ENCODE results near the gene SYCP2. TPM values are rescaled to one million over a fixed set of nuclear protein-coding genes. Genes with fewer than 3 reads are reported as not detected.

SYCP2 gene
- total and polyA plus RNA-seq, 2 of the 8 experiments (the other 6 are each of a cell fraction or from before 2014, with no cell fraction given) = 0.02 to 0.50 TPM

- H3K9ac ChIP-seq (replicated peaks in 1 of 4; ENCODE audit: extremely low read depth in 1 of 4, low read depth in 3 of 4, low read length in 3 of 4) = no peak overlapping the region
- WGBS, 2 experiments (ENCODE audit: extremely low coverage in 1 of 2, insufficient coverage in 1 of 2, insufficient read length in 1 of 2, insufficient replicate concordance in 2 of 2, low coverage in 1 of 2, low lambda C conversion rate in 2 of 2, missing lambda C conversion rate in 1 of 2) = 82% methylated on average over 9 of the region's 9 CpGs; no CpG with 5 or more reads in 1 of the 2 experiments
- TF ChIP-seq KDM4A (IDR thresholded peaks at IDR 0.05; ENCODE audit: low read depth, low read length, severe bottlenecking) = no peak
- TF ChIP-seq MAFK (IDR thresholded peaks at IDR 0.05; ENCODE audit: low read depth, low read length) = no peak
- no peak for TF ChIP-seq JUN (IDR thresholded peaks at IDR 0.05; ENCODE audit: low read depth, low read length)
- TF ChIP-seq TCF12 (IDR thresholded peaks at IDR 0.05; ENCODE audit: low read depth, low read length) = no peak
- no peak for TF ChIP-seq ZNF274 (IDR thresholded peaks at IDR 0.05; ENCODE audit: borderline replicate concordance, extremely low read depth, low read length)
- no peak for TF ChIP-seq BCL11A (IDR thresholded peaks at IDR 0.05; ENCODE audit: low read depth in 2 of 2, low read length in 2 of 2)
- TF ChIP-seq RXRA (IDR thresholded peaks at IDR 0.05; ENCODE audit: insufficient read depth, low read depth, low read length) = no peak
- no peak for TF ChIP-seq HDAC6 (IDR thresholded peaks at IDR 0.05; ENCODE audit: low read depth, low read length)
- no peak for TF ChIP-seq CTBP2 (IDR thresholded peaks at IDR 0.05; ENCODE audit: borderline replicate concordance, insufficient read depth, insufficient read length, low read length)
- no peak for TF ChIP-seq SP2 (IDR thresholded peaks at IDR 0.05; ENCODE audit: low read length)
- no peak for TF ChIP-seq POLR2A (IDR thresholded peaks at IDR 0.05; ENCODE audit: control extremely low read depth in 1 of 2, low read depth in 2 of 2, low read length in 2 of 2)
- TF ChIP-seq POLR2AphosphoS5 (IDR thresholded peaks at IDR 0.05; ENCODE audit: low read depth, low read length) = no peak
- TF ChIP-seq, protein P1, sequence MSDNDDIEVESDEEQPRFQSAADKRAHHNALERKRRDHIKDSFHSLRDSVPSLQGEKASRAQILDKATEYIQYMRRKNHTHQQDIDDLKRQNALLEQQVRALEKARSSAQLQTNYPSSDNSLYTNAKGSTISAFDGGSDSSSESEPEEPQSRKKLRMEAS (IDR thresholded peaks at IDR 0.05) = no peak
These were observed 1.7 kb downstream of the SYCP2 start for GRCh38 chr20:59931511-59932312.

More at GRCh38 chr20:59931511-59932312, 1.7 kb downstream of the SYCP2 start:
- no peak overlapping the region for H4K5ac ChIP-seq (ENCODE audit: insufficient read length, low read depth, low read length)
- no peaks in the 10 kb centered on the region for H3K79me1 ChIP-seq (ENCODE audit: low read depth, low read length)
- no peak overlapping the region for H2BK15ac ChIP-seq (ENCODE audit: low read length)
- no peak overlapping the region for H3K4ac ChIP-seq (replicated peaks; ENCODE audit: insufficient read length, low read depth, low read length)
- H3K27ac ChIP-seq (ENCODE audit: low read depth, low read length) = no peak overlapping the region
- H2BK120ac ChIP-seq (replicated peaks; ENCODE audit: low read depth, low read length) = no peak overlapping the region
- peaks cover 0 to 6% (median 0%) of the 10 kb centered on the region in 4 experiments; a peak in 2 of 8 replicates for H3K36me3 ChIP-seq (ENCODE audit: control insufficient read depth in 2 of 4, insufficient read depth in 4 of 4, low read length in 3 of 4)
- H3K9me3 ChIP-seq (ENCODE audit: insufficient read depth in 2 of 2, low read depth in 1 of 2, low read length in 1 of 2) = peaks cover 0 to 10% of the 10 kb centered on the region in 2 experiments; a peak in 2 of 4 replicates
- no peak overlapping the region for H3K4me2 ChIP-seq (ENCODE audit: insufficient read depth in 1 of 2, low read depth in 2 of 2, low read length in 2 of 2)
- no peaks in the 10 kb centered on the region for H4K20me1 ChIP-seq (replicated peaks in 1 of 2; ENCODE audit: control insufficient read depth in 1 of 2, insufficient read depth in 2 of 2, low read length in 2 of 2)
- H3K27me3 ChIP-seq (replicated peaks in 1 of 4; ENCODE audit: control insufficient read depth in 3 of 4, extremely low read depth in 1 of 4, insufficient read depth in 3 of 4, low read length in 3 of 4) = peaks cover 0 to 18% (median 16%) of the 10 kb centered on the region in 4 experiments; a peak in 6 of 7 replicates
- H3K23ac ChIP-seq (ENCODE audit: insufficient read length) = no peak overlapping the region
- H2AK5ac ChIP-seq (ENCODE audit: low read depth, low read length) = no peak overlapping the region
- CTCF ChIA-PET (ENCODE audit: partially characterized antibody) = interaction anchor here (0.9 kb wide), 1 partner anchor 14 kb away, joined by 4 read pairs; no protein-coding TSS in a partner anchor
- no peak overlapping the region for H3K18ac ChIP-seq (ENCODE audit: extremely low read depth, low read length)
- H2AFZ ChIP-seq (ENCODE audit: low read length) = no peak overlapping the region
- H3K4me3 ChIP-seq (ENCODE audit: extremely low read depth in 1 of 4, insufficient read depth in 2 of 4, low read depth in 3 of 4, low read length in 4 of 4) = no peak overlapping the region
- H3K4me1 ChIP-seq (replicated peaks in 1 of 4; ENCODE audit: control insufficient read depth in 3 of 4, insufficient read depth in 4 of 4, low read length in 3 of 4) = no peaks in the 10 kb centered on the region
- no peak overlapping the region for H3K14ac ChIP-seq (ENCODE audit: insufficient read length)
- no peak overlapping the region for H4K8ac ChIP-seq (ENCODE audit: extremely low read depth, insufficient read depth, low read length)
- peaks cover 6% of the 10 kb centered on the region; the same call in 1 of the 2 replicates for H3K23me2 ChIP-seq (ENCODE audit: low read depth, low read length)
- no peak overlapping the region for H3K56ac ChIP-seq (replicated peaks; ENCODE audit: insufficient read length, low read depth, low read length)
- H3K79me2 ChIP-seq (ENCODE audit: control insufficient read depth in 1 of 2, insufficient read depth in 2 of 2, low read length in 2 of 2) = no peaks in the 10 kb centered on the region
- H4K91ac ChIP-seq (replicated peaks; ENCODE audit: insufficient read length, low read length) = no peak overlapping the region
- no peak overlapping the region for H2BK20ac ChIP-seq (ENCODE audit: low read length)
- DNase-seq (ENCODE audit: low read depth in 1 of 2, low spot score in 2 of 2) = no peak
- H2BK12ac ChIP-seq (ENCODE audit: low read depth, low read length) = no peak overlapping the region
- no peak for FAIRE-seq
- no peak overlapping the region for H2BK5ac ChIP-seq (ENCODE audit: low read depth, low read length)
- POLR2A ChIA-PET (ENCODE audit: partially characterized antibody) = interaction anchor here (1.3 kb wide), 1 partner anchor 8 kb away, joined by 3 read pairs; the partner anchor contains the start of genes FAM217B and PPP1R3D

Measured in H1 (cell line).